NCI-H1694 treated with DMSO at 0.1 percent for 48 hours (cell line): ENCODE results near the gene RAP1A.

Experiments
- DNase-seq: peaks from one replicate; lab custom pipeline; 2025; lab: John Stamatoyannopoulos, UW

The RAP1A gene

GRCh38 chr1:111761717-111762116, 142.1 kb downstream of the RAP1A start:
- no peak for DNase-seq

GRCh38 chr1:111762332-111762731, 142.7 kb downstream of the RAP1A start:
- DNase-seq: no peak
